ENCODE data around the gene GRID2.

Gene GRID2

DNA sequence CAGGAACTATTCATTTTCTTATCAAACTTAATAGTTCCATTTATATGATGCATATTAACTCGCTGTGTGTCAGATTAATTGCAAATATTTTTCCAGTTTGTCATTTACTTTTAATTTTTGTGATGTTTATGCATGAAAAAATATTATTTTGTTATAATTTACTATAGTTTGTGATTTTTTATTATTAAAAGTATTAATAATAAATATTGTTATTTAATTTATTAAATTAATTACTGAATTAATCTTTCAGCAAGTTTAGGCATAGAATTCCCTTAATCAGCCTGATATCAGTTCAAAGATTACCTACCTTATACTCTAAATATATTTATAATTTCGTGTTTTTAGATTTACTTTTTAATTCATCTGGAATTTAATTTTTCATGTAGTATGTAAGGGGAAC, 1509.3 kb downstream of the GRID2 start:
- no peak for DNase-seq (ENCODE audit: low read depth)

DNA sequence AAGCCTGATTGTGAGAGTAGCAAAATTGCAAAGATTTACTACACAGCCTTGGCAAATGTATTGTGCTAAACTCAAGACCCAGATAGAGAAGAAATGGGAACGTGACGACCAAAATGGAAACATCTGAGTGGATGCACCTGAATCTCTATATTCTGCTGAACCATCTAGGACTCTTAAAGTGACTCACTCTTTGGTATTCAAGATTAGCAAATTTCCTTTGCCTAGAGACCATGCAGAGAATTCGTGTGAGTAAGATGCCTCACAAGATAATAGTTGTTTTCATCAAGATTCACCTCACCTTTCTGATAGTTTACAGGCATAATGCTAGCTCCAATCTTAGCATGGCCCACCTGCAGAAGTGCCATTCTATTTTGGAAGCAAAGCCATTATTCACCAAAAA, 1510.4 kb downstream of the GRID2 start:
- DNase-seq (ENCODE audit: low read depth), result no peak

DNA sequence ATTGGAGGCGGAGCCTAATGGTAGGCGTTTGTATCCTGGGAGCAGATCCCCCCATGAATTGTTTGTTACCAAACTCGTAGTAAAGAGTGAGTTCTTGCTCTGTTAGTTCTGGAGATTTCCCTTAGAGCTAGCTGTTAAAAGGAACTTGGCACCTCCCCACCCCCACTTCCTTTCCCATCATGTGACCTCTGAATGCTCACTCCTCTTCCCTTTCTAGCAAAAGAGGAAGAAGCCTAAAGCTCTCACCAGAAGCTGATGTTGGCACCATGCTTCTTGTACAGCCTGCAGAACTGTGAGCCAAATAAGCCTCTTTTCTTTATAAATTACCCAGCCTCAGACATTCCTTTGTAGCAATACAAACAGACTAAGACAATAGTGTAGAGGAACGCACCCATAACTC, 1511.0 kb downstream of the GRID2 start:
- no peak for DNase-seq (ENCODE audit: low read depth)

Data from stimulated activated CD4-positive, alpha-beta T cell treated with anti-CD3 and anti-CD28 coated beads, Interleukin-2, amount 100 ng/mL, for 4 hours (primary cell).